H1 (cell line): ENCODE data around the gene TSC22D1. TPM values are rescaled to one million over a fixed set of nuclear protein-coding genes. Genes with fewer than 3 reads are reported as not detected.

Experiments used
- CTCF ChIA-PET: fragments of 300-600 bp; sonication (Branson Sonifier 250); formaldehyde crosslinking; loops from one replicate; lab custom pipeline; 2021; ENCODE audit not compliant: partially characterized antibody; lab: Charles Lee
- POLR2A ChIA-PET: fragments of 300-600 bp; sonication (Branson Sonifier 250); formaldehyde crosslinking; loops from one replicate; lab custom pipeline; 2021; ENCODE audit warnings: inconsistent platforms; ENCODE audit not compliant: partially characterized antibody; lab: Charles Lee
- DNase-seq, 2 experiments: peaks; one replicate each; pipeline versions ENCODE4 v3.0.0 to v3.0.0-alpha.2; 2010 to 2022; ENCODE audit warnings: low spot score in 2 of 2, low read depth in 1 of 2, mixed read lengths in 1 of 2
- FAIRE-seq: peaks from 2 replicates; lab custom pipeline; 2011; peaks lifted over from hg19 to GRCh38; lab: Jason Lieb, UNC
- H2AFZ ChIP-seq: 2 replicates; pipeline ENCODE4 v1.8.1; 2012; ENCODE audit warnings: low read length, inconsistent platforms
- H2AK5ac ChIP-seq: 2 replicates; pipeline ENCODE4 v1.6.1; 2013; ENCODE audit warnings: low read depth, low read length
- H2BK120ac ChIP-seq: replicated peaks from 2 replicates; pipeline ENCODE3; 2013; ENCODE audit warnings: low read depth, low read length, inconsistent platforms
- H2BK12ac ChIP-seq: 2 replicates; pipeline ENCODE4 v1.6.1; 2013; ENCODE audit warnings: low read depth, low read length
- H2BK15ac ChIP-seq: 2 replicates; pipeline ENCODE4 v1.6.1; 2013; ENCODE audit warnings: low read length
- H2BK20ac ChIP-seq: 2 replicates; pipeline ENCODE4 v1.6.1; 2013; ENCODE audit warnings: low read length
- H2BK5ac ChIP-seq: 2 replicates; pipeline ENCODE4 v1.6.1; 2013; ENCODE audit warnings: low read depth, low read length
- H3K14ac ChIP-seq: 2 replicates; pipeline ENCODE4 v1.6.1; 2013; ENCODE audit warnings: inconsistent platforms; ENCODE audit not compliant: insufficient read length
- H3K18ac ChIP-seq: 2 replicates; pipeline ENCODE4 v1.6.1; 2013; ENCODE audit warnings: low read length; ENCODE audit errors: extremely low read depth
- H3K23ac ChIP-seq: 2 replicates; pipeline ENCODE4 v1.6.1; 2013; ENCODE audit warnings: inconsistent platforms; ENCODE audit not compliant: insufficient read length
- H3K23me2 ChIP-seq: 2 replicates; pipeline ENCODE4 v1.6.1; 2013; ENCODE audit warnings: low read depth, low read length
- H3K27ac ChIP-seq: 2 replicates; pipeline ENCODE4 v1.6.1; 2011; ENCODE audit warnings: low read depth, low read length, inconsistent platforms
- H3K27me3 ChIP-seq, 4 experiments: replicated peaks in 1 of 4; 1 replicate in 1 of 4; 2 replicates in 3 of 4; pipeline versions ENCODE4 v1.6.1 to v1.8.1; 2011 to 2013; ENCODE audit warnings: low read length in 3 of 4, mild to moderate bottlenecking in 3 of 4, inconsistent platforms in 2 of 4, mixed read lengths in 2 of 4, moderate library complexity in 1 of 4; ENCODE audit not compliant: control insufficient read depth in 3 of 4, insufficient read depth in 3 of 4; ENCODE audit errors: extremely low read depth in 1 of 4
- H3K36me3 ChIP-seq, 4 experiments: 2 replicates each; pipeline versions ENCODE4 v1.6.1 to v1.8.1; 2011 to 2013; ENCODE audit warnings: mild to moderate bottlenecking in 4 of 4, low read length in 3 of 4, moderate library complexity in 2 of 4, control low read depth in 1 of 4, inconsistent platforms in 1 of 4; ENCODE audit not compliant: insufficient read depth in 4 of 4, control insufficient read depth in 2 of 4
- H3K4ac ChIP-seq: replicated peaks from 2 replicates; pipeline ENCODE3; 2013; ENCODE audit warnings: low read length, low read depth, mixed read lengths, inconsistent platforms; ENCODE audit not compliant: insufficient read length
- H3K4me1 ChIP-seq, 4 experiments: replicated peaks in 1 of 4; 1 replicate in 1 of 4; 2 replicates in 3 of 4; pipeline versions ENCODE4 v1.6.1 to v1.8.1; 2011 to 2013; ENCODE audit warnings: low read length in 3 of 4, inconsistent platforms in 2 of 4, mixed read lengths in 1 of 4; ENCODE audit not compliant: insufficient read depth in 4 of 4, control insufficient read depth in 3 of 4
- H3K4me2 ChIP-seq, 2 experiments: 2 replicates each; pipeline versions ENCODE4 v1.6.1 to v1.8.1; 2011 to 2013; ENCODE audit warnings: low read depth in 2 of 2, low read length in 2 of 2, control low read depth in 1 of 2, inconsistent platforms in 1 of 2, mild to moderate bottlenecking in 1 of 2; ENCODE audit not compliant: insufficient read depth in 1 of 2
- H3K4me3 ChIP-seq, 4 experiments: fragments of 200-600, 300-600 bp in 1 of 4; sonication (generic), shearing (Covaris generic), sonication (Bioruptor Twin) in 1 of 4; 2 replicates each; pipeline versions ENCODE4 v1.5.1 to v1.8.1; 2011 to 2016; ENCODE audit warnings: low read length in 4 of 4, low read depth in 3 of 4, control low read depth in 2 of 4, inconsistent platforms in 2 of 4, mild to moderate bottlenecking in 2 of 4, mixed read lengths in 1 of 4, moderate library complexity in 1 of 4; ENCODE audit not compliant: insufficient read depth in 2 of 4; ENCODE audit errors: extremely low read depth in 1 of 4
- H3K56ac ChIP-seq: replicated peaks from 2 replicates; pipeline ENCODE3; 2013; ENCODE audit warnings: low read depth, mild to moderate bottlenecking, mixed read lengths, low read length, inconsistent platforms; ENCODE audit not compliant: insufficient read length
- H3K79me1 ChIP-seq: 2 replicates; pipeline ENCODE4 v1.6.1; 2013; ENCODE audit warnings: low read depth, low read length, control low read depth
- H3K79me2 ChIP-seq, 2 experiments: 2 replicates each; pipeline versions ENCODE4 v1.6.1 to v1.8.1; 2012 to 2013; ENCODE audit warnings: low read length in 2 of 2, mild to moderate bottlenecking in 2 of 2, inconsistent platforms in 1 of 2; ENCODE audit not compliant: insufficient read depth in 2 of 2, control insufficient read depth in 1 of 2
- H3K9ac ChIP-seq, 4 experiments: replicated peaks in 1 of 4; 1 replicate in 1 of 4; 2 replicates in 3 of 4; pipeline versions ENCODE4 v1.6.1 to v1.8.1; 2011 to 2013; ENCODE audit warnings: low read depth in 3 of 4, low read length in 3 of 4, control low read depth in 2 of 4, mild to moderate bottlenecking in 2 of 4, moderate library complexity in 2 of 4, inconsistent platforms in 1 of 4; ENCODE audit errors: extremely low read depth in 1 of 4
- H3K9me3 ChIP-seq, 2 experiments: 2 replicates each; pipeline versions ENCODE4 v1.6.1 to v1.8.1; 2012 to 2013; ENCODE audit warnings: mild to moderate bottlenecking in 2 of 2, moderate library complexity in 2 of 2, control low read depth in 1 of 2, inconsistent platforms in 1 of 2, low read depth in 1 of 2, low read length in 1 of 2, mixed read lengths in 1 of 2; ENCODE audit not compliant: insufficient read depth in 2 of 2
- H4K20me1 ChIP-seq, 2 experiments: replicated peaks in 1 of 2; 2 replicates each; pipeline versions ENCODE3 to v1.8.1; 2011 to 2013; ENCODE audit warnings: inconsistent platforms in 2 of 2, low read length in 2 of 2, mild to moderate bottlenecking in 1 of 2; ENCODE audit not compliant: insufficient read depth in 2 of 2, control insufficient read depth in 1 of 2
- H4K5ac ChIP-seq: 2 replicates; pipeline ENCODE4 v1.6.1; 2013; ENCODE audit warnings: low read length, low read depth, mixed read lengths, inconsistent platforms; ENCODE audit not compliant: insufficient read length
- H4K8ac ChIP-seq: 2 replicates; pipeline ENCODE4 v1.8.0; 2013; ENCODE audit warnings: mild to moderate bottlenecking, moderate library complexity, low read length, inconsistent platforms; ENCODE audit not compliant: insufficient read depth; ENCODE audit errors: extremely low read depth
- H4K91ac ChIP-seq: replicated peaks from 2 replicates; pipeline ENCODE3; 2013; ENCODE audit warnings: low read length, mixed read lengths, inconsistent platforms; ENCODE audit not compliant: insufficient read length
- ATF2 ChIP-seq: IDR thresholded peaks from 2 replicates; pipeline ENCODE4 v1.6.1; 2012; ENCODE audit warnings: low read length, inconsistent platforms
- BACH1 ChIP-seq: IDR thresholded peaks from 2 replicates; pipeline ENCODE4 v1.6.1; 2012; ENCODE audit warnings: low read length, improper control_type of control experiment
- BCL11A ChIP-seq, 2 experiments: IDR thresholded peaks; one replicate each; pipeline ENCODE4 v1.6.1; 2011; ENCODE audit warnings: low read depth in 2 of 2, low read length in 2 of 2, mild to moderate bottlenecking in 2 of 2
- EGR1 ChIP-seq: IDR thresholded peaks from 2 replicates; pipeline ENCODE4 v1.6.1; 2011; ENCODE audit warnings: low read depth, low read length, borderline replicate concordance
- EZH2 ChIP-seq: fragments of 200-600 bp; sonication (generic); IDR thresholded peaks from 2 replicates; pipeline ENCODE4 v1.7.1; 2012; ENCODE audit warnings: low read depth, mild to moderate bottlenecking, moderate library complexity, low read length, inconsistent platforms; ENCODE audit not compliant: severe bottlenecking
- GABPA ChIP-seq: IDR thresholded peaks from 2 replicates; pipeline ENCODE4 v1.6.1; 2011; ENCODE audit warnings: mild to moderate bottlenecking, low read length, moderate library complexity, borderline replicate concordance; ENCODE audit not compliant: insufficient read depth
- GTF2F1 ChIP-seq: IDR thresholded peaks from 2 replicates; pipeline ENCODE4 v1.6.1; 2012; ENCODE audit warnings: low read depth, low read length, improper control_type of control experiment, borderline replicate concordance
- PHF8 ChIP-seq: fragments of 200-600 bp; sonication (generic); conservative IDR thresholded peaks from 2 replicates; pipeline ENCODE4 v1.7.1; 2012; ENCODE audit warnings: low read depth, mild to moderate bottlenecking, inconsistent platforms, low read length, moderate library complexity
- RAD21 ChIP-seq, 2 experiments: IDR thresholded peaks in 1 of 2; conservative IDR thresholded peaks in 1 of 2; 2 replicates each; pipeline ENCODE4 v1.6.1; 2011; ENCODE audit warnings: low read depth in 2 of 2, low read length in 2 of 2, improper control_type of control experiment in 1 of 2, inconsistent platforms in 1 of 2, mild to moderate bottlenecking in 1 of 2, moderate library complexity in 1 of 2
- RNF2 ChIP-seq: fragments of 200-900, 300-1000 bp; sonication (generic); IDR thresholded peaks from 2 replicates; pipeline ENCODE4 v1.7.1; 2016; ENCODE audit warnings: borderline replicate concordance, low read depth, mild to moderate bottlenecking, antibody characterized with exemption, low read length; ENCODE audit not compliant: poor library complexity, severe bottlenecking; ENCODE audit errors: missing control alignments
- SP2 ChIP-seq: IDR thresholded peaks from 2 replicates; pipeline ENCODE4 v1.6.1; 2012; ENCODE audit warnings: mild to moderate bottlenecking, low read length, inconsistent platforms
- WGBS, 2 experiments: shearing (Covaris generic) in 1 of 2; methylation state at CpG; one replicate each; pipeline versions ENCODE4 v1.1.6 to v1.1.7; 2013 to 2015; ENCODE audit warnings: low lambda C conversion rate in 2 of 2, mixed read lengths in 2 of 2, inconsistent platforms in 1 of 2, low coverage in 1 of 2, missing lambda C conversion rate in 1 of 2; ENCODE audit not compliant: insufficient replicate concordance in 2 of 2, insufficient coverage in 1 of 2, insufficient read length in 1 of 2; ENCODE audit errors: extremely low coverage in 1 of 2, missing lambda C conversion rate in 1 of 2; 5-methylcytosine and 5-hydroxymethylcytosine counted together
- polyA plus RNA-seq, 7 experiments: library from polyadenylated mRNA; depleted of rRNA in 3 of 7; stranded (reverse) in 5 of 7; unstranded in 2 of 7; fragments of >200 nt in 5 of 7; fragments of 200-250 nt in 2 of 7; gene quantifications; 1 replicate in 5 of 7; 2 replicates in 1 of 7; 4 replicates in 1 of 7; pipeline versions ENCODE4 v1.2.1 to v1.2.3, GENCODE V29; 2011 to 2013; ENCODE audit warnings: missing spikeins in 2 of 7, mixed read lengths in 2 of 7
- total RNA-seq: library from RNA; stranded (reverse); fragmentation: NEBNext Ultra II Directional; extraction: Animal tissue kit (Norgen Biotek cat#: 25700); gene quantifications from 2 replicates; pipeline ENCODE4 v1.2.1, GENCODE V29; 2021

The TSC22D1 gene
- total and polyA plus RNA-seq, 2 of the 8 experiments (the other 6 are each of a cell fraction or from before 2014, with no cell fraction given), result 52.6 to 80.9 TPM

GRCh38 chr13:44413095-44413494, 163.0 kb downstream of the TSC22D1 start:
- no peaks in the 10 kb centered on the region; a peak in 1 of 4 replicates for H3K9me3 ChIP-seq
- H3K27ac ChIP-seq, result no peak overlapping the region
- no peak overlapping the region for H4K91ac ChIP-seq
- H2BK120ac ChIP-seq, result no peak overlapping the region
- H4K8ac ChIP-seq, result no peak overlapping the region
- CTCF ChIA-PET, result interaction anchor here (0.9 to 1.6 kb wide), 2 partner anchors 15 to 170 kb away, joined by 3 to 4 read pairs; no protein-coding TSS in a partner anchor
- H2BK12ac ChIP-seq, result no peak overlapping the region
- 90% methylated on average over 13 of the region's 13 CpGs; no CpG with 5 or more reads in 1 of the 2 experiments for WGBS, 2 experiments
- POLR2A ChIA-PET, result interaction anchor here (4.4 to 5.9 kb wide), 2 partner anchors 9 to 22 kb away, joined by 27 to 74 read pairs; no protein-coding TSS in a partner anchor
- H3K14ac ChIP-seq, result no peak overlapping the region
- no peak overlapping the region for H3K18ac ChIP-seq
- no peak overlapping the region for H2AFZ ChIP-seq
- no peak overlapping the region for H2BK20ac ChIP-seq
- H3K79me2 ChIP-seq, result no peaks in the 10 kb centered on the region
- no peak overlapping the region for H2BK5ac ChIP-seq
- no peak overlapping the region for H4K5ac ChIP-seq
- H3K4me1 ChIP-seq, result peaks cover 3 to 16% (median 11%) of the 10 kb centered on the region in 4 experiments
- FAIRE-seq (no peak), DNase-seq (no peak)
- H3K9ac ChIP-seq, result no peak overlapping the region
- no peak overlapping the region for H2AK5ac ChIP-seq
- H3K36me3 ChIP-seq, result no peaks in the 10 kb centered on the region
- H4K20me1 ChIP-seq, result no peaks in the 10 kb centered on the region
- no peaks in the 10 kb centered on the region for H3K23me2 ChIP-seq
- no peak overlapping the region for H3K4me3 ChIP-seq
- H3K27me3 ChIP-seq, result no peaks in the 10 kb centered on the region
- H3K23ac ChIP-seq, result no peak overlapping the region
- no peak overlapping the region for H3K4me2 ChIP-seq
- no peak overlapping the region for H3K56ac ChIP-seq
- no peak overlapping the region for H2BK15ac ChIP-seq
- H3K4ac ChIP-seq, result no peak overlapping the region
- H3K79me1 ChIP-seq, result no peaks in the 10 kb centered on the region
- no peak for TF ChIP-seq SP2
- TF ChIP-seq GTF2F1, result no peak
- no peak for TF ChIP-seq ATF2
- no peak for TF ChIP-seq RAD21 (IDR thresholded peaks at IDR 0.05 in 1 of 2, conservative IDR thresholded peaks at IDR 0.05 in 1 of 2; ENCODE audit: low read depth in 2 of 2, low read length in 2 of 2)
- no peak for TF ChIP-seq PHF8
- TF ChIP-seq RNF2, result no peak
- no peak for TF ChIP-seq BACH1
- TF ChIP-seq GABPA, result no peak
- no peak for TF ChIP-seq EGR1
- no peak for TF ChIP-seq BCL11A (IDR thresholded peaks at IDR 0.05; ENCODE audit: low read depth in 2 of 2, low read length in 2 of 2)
- no peak for TF ChIP-seq EZH2
